Osteoblast (primary cell): Measurements from ENCODE around the gene PKP3. TPM values are rescaled to one million over a fixed set of nuclear protein-coding genes. Genes with fewer than 3 reads are reported as not detected.

Experiments
- DNase-seq: peaks from one replicate; pipeline ENCODE4 v3.0.0; 2011; ENCODE audit warnings: low spot score, mixed read lengths; ENCODE audit not compliant: insufficient read length; ENCODE audit errors: missing footprints
- H2AFZ ChIP-seq: 2 replicates; pipeline ENCODE4 v1.6.0; 2011; ENCODE audit warnings: mild to moderate bottlenecking, low read length
- H3K27ac ChIP-seq: 2 replicates; pipeline ENCODE4 v1.5.1; 2011; ENCODE audit warnings: mild to moderate bottlenecking, low read depth, low read length, moderate library complexity
- H3K27me3 ChIP-seq: 2 replicates; pipeline ENCODE4 v1.6.0; 2012; ENCODE audit warnings: mild to moderate bottlenecking, control low read depth, inconsistent platforms, low read length, moderate library complexity; ENCODE audit not compliant: insufficient read depth
- H3K36me3 ChIP-seq: 2 replicates; pipeline ENCODE4 v1.5.1; 2011; ENCODE audit warnings: mild to moderate bottlenecking, low read length, control low read depth, moderate library complexity; ENCODE audit not compliant: insufficient read depth
- H3K4me1 ChIP-seq: 2 replicates; pipeline ENCODE4 v1.5.1; 2011; ENCODE audit warnings: mild to moderate bottlenecking, low read length, control low read depth, moderate library complexity; ENCODE audit not compliant: insufficient read depth
- H3K4me2 ChIP-seq: 2 replicates; pipeline ENCODE4 v1.6.0; 2011; ENCODE audit warnings: mild to moderate bottlenecking, low read length; ENCODE audit not compliant: insufficient read depth
- H3K4me3 ChIP-seq: fragments of 200-600 bp; sonication (generic); 3 replicates; pipeline ENCODE4 v1.5.1; 2012; ENCODE audit warnings: mild to moderate bottlenecking, low read length, inconsistent platforms; ENCODE audit not compliant: insufficient read depth
- H3K79me2 ChIP-seq: 2 replicates; pipeline ENCODE4 v1.6.0; 2012; ENCODE audit warnings: mild to moderate bottlenecking, low read length, control low read depth, inconsistent platforms; ENCODE audit not compliant: insufficient read depth
- H3K9me3 ChIP-seq: 2 replicates; pipeline ENCODE4 v1.5.1; 2011; ENCODE audit warnings: low read depth, low read length, control low read depth
- H4K20me1 ChIP-seq: 2 replicates; pipeline ENCODE4 v1.6.0; 2012; ENCODE audit warnings: mild to moderate bottlenecking, low read length, control low read depth; ENCODE audit not compliant: insufficient read depth
- total RNA-seq: library from RNA; depleted of rRNA; stranded (reverse); fragments of >200 nt; gene quantifications from 2 replicates; pipeline ENCODE4 v1.2.3, GENCODE V29; 2012
- TF ChIP-seq, protein P1 (sequence below): IDR thresholded peaks from 2 replicates; pipeline ENCODE4 v1.5.1; 2011; ENCODE audit warnings: mild to moderate bottlenecking, low read depth, low read length, moderate library complexity; ENCODE audit errors: extremely low read depth

Gene PKP3
- total RNA-seq, 1 donor: 2.5 TPM

DNA sequence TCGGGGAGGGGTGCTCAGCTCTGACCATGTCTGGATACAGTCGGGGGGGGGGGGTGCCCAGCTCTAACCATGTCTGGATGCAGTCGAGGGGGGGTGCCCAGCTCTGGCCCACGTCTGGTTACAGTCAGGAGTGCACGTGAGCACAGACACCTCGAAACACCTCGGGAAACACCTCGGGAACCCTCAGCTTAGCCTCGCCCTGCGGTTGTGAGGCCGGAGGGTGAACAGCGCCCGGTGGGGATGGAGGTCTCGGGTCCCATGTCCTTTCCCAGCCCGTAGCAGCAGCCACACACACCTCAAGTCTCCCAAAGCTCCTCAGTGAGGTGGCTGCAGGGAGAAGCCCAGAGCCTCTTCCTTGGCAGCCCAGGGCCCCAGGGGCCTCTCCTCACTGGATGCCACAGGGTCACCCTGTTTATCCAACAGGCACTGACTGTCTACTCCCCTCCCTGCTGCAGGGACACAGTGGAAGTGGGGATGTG lies 18.7 kb downstream of the PKP3 start:
- Histone ChIP-seq H3K4me1 (peaks cover 6% of the 10 kb centered on the region), H3K4me2 (no peak overlapping the region), H4K20me1 (no peaks in the 10 kb centered on the region), H3K27ac (no peak overlapping the region), H3K36me3 (no peaks in the 10 kb centered on the region), H3K4me3 (no peak overlapping the region), H3K79me2 (no peaks in the 10 kb centered on the region), H2AFZ (no peak overlapping the region), H3K27me3 (peaks cover 3% of the 10 kb centered on the region), H3K9me3 (no peaks in the 10 kb centered on the region)
- TF ChIP-seq, protein P1, sequence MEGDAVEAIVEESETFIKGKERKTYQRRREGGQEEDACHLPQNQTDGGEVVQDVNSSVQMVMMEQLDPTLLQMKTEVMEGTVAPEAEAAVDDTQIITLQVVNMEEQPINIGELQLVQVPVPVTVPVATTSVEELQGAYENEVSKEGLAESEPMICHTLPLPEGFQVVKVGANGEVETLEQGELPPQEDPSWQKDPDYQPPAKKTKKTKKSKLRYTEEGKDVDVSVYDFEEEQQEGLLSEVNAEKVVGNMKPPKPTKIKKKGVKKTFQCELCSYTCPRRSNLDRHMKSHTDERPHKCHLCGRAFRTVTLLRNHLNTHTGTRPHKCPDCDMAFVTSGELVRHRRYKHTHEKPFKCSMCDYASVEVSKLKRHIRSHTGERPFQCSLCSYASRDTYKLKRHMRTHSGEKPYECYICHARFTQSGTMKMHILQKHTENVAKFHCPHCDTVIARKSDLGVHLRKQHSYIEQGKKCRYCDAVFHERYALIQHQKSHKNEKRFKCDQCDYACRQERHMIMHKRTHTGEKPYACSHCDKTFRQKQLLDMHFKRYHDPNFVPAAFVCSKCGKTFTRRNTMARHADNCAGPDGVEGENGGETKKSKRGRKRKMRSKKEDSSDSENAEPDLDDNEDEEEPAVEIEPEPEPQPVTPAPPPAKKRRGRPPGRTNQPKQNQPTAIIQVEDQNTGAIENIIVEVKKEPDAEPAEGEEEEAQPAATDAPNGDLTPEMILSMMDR: no peak
- DNase-seq: no peak

- Histone ChIP-seq H3K4me3 (no peak overlapping the region), H3K27me3 (peaks cover 10% of the 10 kb centered on the region), H3K4me1 (peaks cover 6% of the 10 kb centered on the region), H3K79me2 (no peaks in the 10 kb centered on the region), H3K9me3 (no peaks in the 10 kb centered on the region), H2AFZ (no peak overlapping the region), H3K36me3 (no peaks in the 10 kb centered on the region), H4K20me1 (no peaks in the 10 kb centered on the region), H3K27ac (no peak overlapping the region), H3K4me2 (no peak overlapping the region)
- no peak for DNase-seq
- TF ChIP-seq, protein P1: no peak
Measured at GRCh38 chr11:413120-414081, 19.4 kb downstream of the PKP3 start.

DNA sequence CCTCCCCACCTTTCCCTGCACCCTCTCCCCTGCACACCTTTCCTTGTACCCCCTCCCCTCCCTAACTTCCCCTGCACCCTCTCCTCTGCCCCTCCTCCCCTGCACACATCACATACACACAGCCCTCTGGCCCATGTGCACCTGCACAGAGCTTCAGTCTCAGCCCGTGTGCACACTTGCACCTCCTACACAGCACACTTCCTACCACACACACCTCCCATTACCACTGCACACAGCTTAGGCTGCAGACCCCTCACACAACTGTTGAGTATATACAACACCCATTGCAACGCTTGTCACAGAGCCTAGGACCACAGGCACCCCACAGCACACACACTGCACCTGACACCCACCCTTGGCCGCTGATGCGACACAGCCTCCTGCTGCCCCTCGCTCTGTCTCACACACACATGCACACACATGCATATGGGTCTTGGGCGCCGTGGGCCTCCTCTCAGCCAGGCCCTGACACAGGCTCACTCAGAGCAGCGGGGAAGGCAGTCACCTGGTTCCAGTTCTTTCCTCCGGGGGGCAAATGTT lies 20.4 kb downstream of the PKP3 start:
- H3K9me3 ChIP-seq: no peaks in the 10 kb centered on the region
- no peak overlapping the region for H3K4me2 ChIP-seq
- peaks cover 6% of the 10 kb centered on the region for H3K4me1 ChIP-seq
- no peak overlapping the region for H3K27ac ChIP-seq
- DNase-seq: no peak
- H2AFZ ChIP-seq: no peak overlapping the region
- H3K27me3 ChIP-seq: peaks cover 13% of the 10 kb centered on the region
- no peak overlapping the region for H3K4me3 ChIP-seq
- TF ChIP-seq, protein P1: no peak
- H4K20me1 ChIP-seq: no peaks in the 10 kb centered on the region
- no peaks in the 10 kb centered on the region for H3K79me2 ChIP-seq
- no peaks in the 10 kb centered on the region for H3K36me3 ChIP-seq

- Histone ChIP-seq H3K27ac (no peak overlapping the region), H3K27me3 (peaks cover 15% of the 10 kb centered on the region), H3K79me2 (no peaks in the 10 kb centered on the region), H3K4me2 (no peak overlapping the region), H3K36me3 (no peaks in the 10 kb centered on the region), H2AFZ (no peak overlapping the region), H3K9me3 (no peaks in the 10 kb centered on the region), H3K4me3 (no peak overlapping the region), H4K20me1 (no peaks in the 10 kb centered on the region), H3K4me1 (peaks cover 6% of the 10 kb centered on the region)
- TF ChIP-seq, protein P1: no peak
- DNase-seq: no peak
Measured at GRCh38 chr11:415640-416041, 21.6 kb downstream of the PKP3 start.
